ENCODE data around the gene AMBP. TPM values are rescaled to one million over a fixed set of nuclear protein-coding genes. Genes with fewer than 3 reads are reported as not detected.
A peak's percentile ranks its signal among the peaks of the same experiment; 100 is the strongest.

The AMBP gene
- total RNA-seq, 6 experiments from 2014 or later = 2,202 to 7,072 (median 5,221) TPM

GRCh38 chr9:114107286-114108001 is 29.3 kb upstream of the AMBP start:
- DNase-seq (no peak), ATAC-seq (peak in 2 of 4 donors; percentile 23 to 32)
- TF ChIP-seq, protein P1, sequence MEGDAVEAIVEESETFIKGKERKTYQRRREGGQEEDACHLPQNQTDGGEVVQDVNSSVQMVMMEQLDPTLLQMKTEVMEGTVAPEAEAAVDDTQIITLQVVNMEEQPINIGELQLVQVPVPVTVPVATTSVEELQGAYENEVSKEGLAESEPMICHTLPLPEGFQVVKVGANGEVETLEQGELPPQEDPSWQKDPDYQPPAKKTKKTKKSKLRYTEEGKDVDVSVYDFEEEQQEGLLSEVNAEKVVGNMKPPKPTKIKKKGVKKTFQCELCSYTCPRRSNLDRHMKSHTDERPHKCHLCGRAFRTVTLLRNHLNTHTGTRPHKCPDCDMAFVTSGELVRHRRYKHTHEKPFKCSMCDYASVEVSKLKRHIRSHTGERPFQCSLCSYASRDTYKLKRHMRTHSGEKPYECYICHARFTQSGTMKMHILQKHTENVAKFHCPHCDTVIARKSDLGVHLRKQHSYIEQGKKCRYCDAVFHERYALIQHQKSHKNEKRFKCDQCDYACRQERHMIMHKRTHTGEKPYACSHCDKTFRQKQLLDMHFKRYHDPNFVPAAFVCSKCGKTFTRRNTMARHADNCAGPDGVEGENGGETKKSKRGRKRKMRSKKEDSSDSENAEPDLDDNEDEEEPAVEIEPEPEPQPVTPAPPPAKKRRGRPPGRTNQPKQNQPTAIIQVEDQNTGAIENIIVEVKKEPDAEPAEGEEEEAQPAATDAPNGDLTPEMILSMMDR (IDR thresholded peaks at IDR 0.05) = no peak
- TF ChIP-seq POLR2A (IDR thresholded peaks at IDR 0.05) = no peak
- Histone ChIP-seq H3K4me3 (no peak overlapping the region), H3K27me3 (no peaks in the 10 kb centered on the region), H3K4me1 (no peaks in the 10 kb centered on the region), H3K9me3 (no peaks in the 10 kb centered on the region), H3K36me3 (no peaks in the 10 kb centered on the region), H3K27ac (no peak overlapping the region)
- intact Hi-C loops (cut with DNase I) = loop anchor here (2.0 to 5.0 kb wide), 2 partner anchors 45 to 183 kb away; no protein-coding TSS in a partner anchor
- 56% methylated on average over 13 of the region's 13 CpGs for WGBS (ENCODE audit: insufficient coverage, low coverage, low lambda C conversion rate, missing lambda C conversion rate)

DNA sequence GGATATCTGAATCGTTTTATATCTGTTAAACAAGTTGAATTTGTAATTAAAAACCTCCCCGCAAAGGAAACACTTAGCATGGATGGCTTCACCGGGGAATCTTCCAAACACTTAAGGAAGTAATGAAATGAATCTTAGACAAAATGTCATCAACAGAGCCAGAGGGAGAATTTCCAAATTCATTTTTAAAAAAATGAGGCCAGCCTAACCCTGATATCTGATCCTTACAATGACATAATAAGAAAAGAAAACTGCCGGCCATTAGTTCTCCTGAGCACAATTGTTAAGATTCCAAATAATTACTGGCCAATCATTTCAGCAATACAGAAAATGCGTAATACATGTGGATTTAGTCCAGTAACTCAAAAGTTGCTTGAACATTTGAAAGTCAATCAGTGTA is 27.1 kb upstream of the AMBP start:
- ATAC-seq = no peak
- intact Hi-C loops (cut with DNase I) = loop anchor here in 1 of 2 donors (5.0 kb wide), 1 partner anchor 47 kb away; no protein-coding TSS in a partner anchor
- H3K4me1 ChIP-seq = no peaks in the 10 kb centered on the region

GRCh38 chr9:114102484-114102883 is 24.4 kb upstream of the AMBP start:
- no peak for TF ChIP-seq POLR2A (IDR thresholded peaks at IDR 0.05)
- TF ChIP-seq, protein P1 (IDR thresholded peaks at IDR 0.05) = no peak
- ATAC-seq = no peak
- H3K27me3 ChIP-seq = no peaks in the 10 kb centered on the region
- H3K27ac ChIP-seq = no peak overlapping the region
- H3K4me1 ChIP-seq = peaks cover 0 to 10% (median 0%) of the 10 kb centered on the region in 4 donors
- no peaks in the 10 kb centered on the region for H3K36me3 ChIP-seq
- no peak for DNase-seq
- no peak overlapping the region for H3K4me3 ChIP-seq
- H3K9me3 ChIP-seq = no peaks in the 10 kb centered on the region
- intact Hi-C loops (cut with DNase I) = no loop called here

More for the DNA sequence above, 27.1 kb upstream of the AMBP start:
- no peaks in the 10 kb centered on the region for H3K9me3 ChIP-seq
- H3K27ac ChIP-seq = no peak overlapping the region
- no peak for DNase-seq
- no peaks in the 10 kb centered on the region for H3K36me3 ChIP-seq
- H3K4me3 ChIP-seq = no peak overlapping the region
- 81% methylated on average over 5 of the region's 5 CpGs for WGBS (ENCODE audit: insufficient coverage, low coverage, low lambda C conversion rate, missing lambda C conversion rate)
- no peak for TF ChIP-seq POLR2A (IDR thresholded peaks at IDR 0.05)
- TF ChIP-seq, protein P1 (IDR thresholded peaks at IDR 0.05) = no peak
- no peaks in the 10 kb centered on the region for H3K27me3 ChIP-seq

GRCh38 chr9:114100536-114100935 is 22.4 kb upstream of the AMBP start:
- WGBS (ENCODE audit: insufficient coverage, low coverage, low lambda C conversion rate, missing lambda C conversion rate) = 62% methylated on average over 1 of the region's 1 CpG
- TF ChIP-seq POLR2A (IDR thresholded peaks at IDR 0.05) = no peak
- TF ChIP-seq, protein P1 (IDR thresholded peaks at IDR 0.05) = no peak
- intact Hi-C loops (cut with DNase I) = no loop called here
- Histone ChIP-seq H3K9me3 (no peaks in the 10 kb centered on the region), H3K4me3 (no peak overlapping the region), H3K27ac (no peak overlapping the region), H3K36me3 (no peaks in the 10 kb centered on the region), H3K4me1 (peaks cover 0 to 11% (median 0%) of the 10 kb centered on the region in 4 donors), H3K27me3 (no peaks in the 10 kb centered on the region)
- DNase-seq (no peak), ATAC-seq (no peak)

Data from right lobe of liver (tissue), 6 donors.